Articular chondrocyte of knee joint (primary cell): ENCODE data around the gene ZNF268. TPM values are rescaled to one million over a fixed set of nuclear protein-coding genes. Genes with fewer than 3 reads are reported as not detected.

ENCODE experiments used
- small RNA-seq: library from RNA; depleted of rRNA; stranded (forward); fragments of <200 nt; gene quantifications from one replicate; pipeline ENCODE3, GENCODE V24; 2012
- total RNA-seq: library from RNA; depleted of rRNA; stranded (reverse); fragments of >200 nt; gene quantifications from 2 replicates; pipeline ENCODE4 v1.2.3, GENCODE V29; 2012

ZNF268 gene
- 28.6 and 29.7 TPM in 2 replicates for total RNA-seq

DNA sequence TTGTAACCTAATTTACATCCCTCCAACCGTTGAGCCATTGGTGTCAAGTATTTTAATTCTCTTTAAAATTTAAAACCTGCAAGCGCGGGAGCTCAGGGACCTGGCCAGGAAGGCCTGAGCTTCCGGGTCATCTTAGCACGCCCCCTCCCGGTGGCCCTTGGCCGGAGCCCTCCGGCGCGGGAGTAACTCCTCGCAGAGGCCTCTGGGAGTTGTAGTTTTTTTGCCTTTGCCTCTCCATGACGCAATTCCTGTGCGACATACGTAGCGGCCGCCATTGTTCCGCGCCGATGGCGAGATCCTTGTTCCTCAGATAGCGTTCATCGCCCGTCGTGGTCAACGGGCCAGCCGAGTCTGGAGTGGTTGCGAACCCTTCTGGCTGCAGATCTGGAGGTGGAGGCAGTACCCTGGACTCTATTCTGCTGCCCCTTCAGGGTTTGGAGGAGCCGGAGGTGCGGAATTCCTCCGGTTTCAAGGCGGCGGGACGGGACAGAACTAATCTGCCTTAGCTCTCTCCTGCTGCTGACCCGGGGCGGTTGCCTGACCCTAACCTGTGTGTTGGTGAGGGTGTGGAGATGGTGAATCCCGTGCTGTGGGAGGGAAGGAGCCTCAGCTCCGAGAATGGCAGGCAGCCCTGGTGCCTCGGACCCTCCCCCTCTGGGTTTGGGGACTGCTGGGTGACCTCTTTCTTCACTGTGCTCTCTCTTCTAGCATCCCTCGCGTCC is at the start of gene ZNF268:
Gene ZNF268 (plus strand): TSS at position 258 of the 722 bp plus-strand sequence. CDS start 503 bp downstream, outside the sequence.

DNA sequence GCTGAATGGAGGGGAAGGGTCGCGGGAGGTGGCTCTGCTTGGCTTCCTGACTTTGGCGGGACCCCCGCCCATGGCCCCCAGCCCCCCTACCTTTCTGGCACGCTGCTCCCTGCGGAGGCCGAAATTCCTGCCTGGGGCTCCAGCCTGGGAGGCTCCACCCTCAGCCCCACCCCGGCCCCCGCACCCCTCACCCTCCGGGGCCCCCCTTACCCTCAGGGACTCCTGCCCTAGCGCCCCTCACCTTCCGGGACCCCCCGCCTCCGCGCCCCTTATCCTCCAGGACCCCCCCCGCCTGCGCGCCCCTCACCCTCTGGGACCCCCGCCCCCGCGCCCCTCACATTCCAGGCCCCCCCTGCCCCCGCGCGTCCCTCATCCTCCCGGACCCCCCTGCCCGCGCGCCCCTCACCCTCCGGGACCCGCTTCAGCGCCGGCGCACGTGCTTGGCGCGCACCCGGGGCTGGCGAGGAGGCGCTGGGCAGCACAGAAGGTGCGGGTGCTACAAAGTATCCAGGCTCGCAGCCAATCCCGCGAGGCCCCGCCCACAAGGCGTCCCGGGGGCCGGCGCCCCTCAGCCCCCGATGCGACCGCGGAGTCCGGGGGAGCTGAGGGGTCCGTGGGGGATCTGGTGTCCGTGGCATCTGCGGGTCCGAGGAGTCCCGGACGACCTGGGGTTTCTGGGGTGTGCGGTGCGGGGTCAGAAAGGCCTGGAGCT is 54.3 kb downstream of the ZNF268 start, which contains the start of gene ANHX:
Gene ANHX (minus strand): TSS at position 477 of the 712 bp plus-strand sequence. CDS start 1,521 bp downstream, outside the sequence.

Small RNA genes lying within 50 kb of the gene (small RNA-seq; reads per million reads assigned to genes)
- not detected for gene RF00019
- gene RNU6-717P: not detected

Other genes with a start within 250 kb of the ZNF268 start
- gene ZNF605, start 225.2 kb upstream of the ZNF268 start, total RNA-seq: 15.7 and 22.5 TPM in 2 replicates
- 11.3 and 14.2 TPM in 2 replicates for gene ZNF26, start 195.1 kb upstream of the ZNF268 start, total RNA-seq
- gene ZNF84, start 144.0 kb upstream of the ZNF268 start, total RNA-seq: 28.5 and 39.2 TPM in 2 replicates
- gene ZNF140, start 100.6 kb upstream of the ZNF268 start, total RNA-seq: 22.6 and 30.3 TPM in 2 replicates
- gene ZNF891, start 51.2 kb upstream of the ZNF268 start, total RNA-seq: 2.1 TPM in 2 replicates
- 9.8 and 10.2 TPM in 2 replicates for gene ZNF10, start 50.9 kb upstream of the ZNF268 start, total RNA-seq
- gene ANHX, start 54.4 kb downstream of the ZNF268 start, total RNA-seq: not detected in 2 replicates